Heart left ventricle (tissue), 16 donors: Measurements from ENCODE around the gene SSBP3. TPM values are rescaled to one million over a fixed set of nuclear protein-coding genes. Genes with fewer than 3 reads are reported as not detected.

ENCODE experiments used
- ATAC-seq, 4 donors: fragments of 200-7000 bp; cut with Tn5 transposase; one replicate each; pipeline ENCODE4 v1.9.1; 2020 to 2022; ENCODE audit warnings: moderate library complexity in 4 of 4, mild to moderate bottlenecking in 3 of 4, moderate number of reproducible peaks in 1 of 4
- DNase-seq, 5 donors: peaks; one replicate each; pipeline ENCODE4 v3.0.0-alpha.2; 2020
- H3K27ac ChIP-seq, 12 donors: fragments of 200-600 bp; sonication (generic) in 4 of 12; one replicate each; pipeline versions ENCODE4 v1.5.0 to v1.8.0; 2016 to 2022; ENCODE audit warnings: mild to moderate bottlenecking in 2 of 12
- H3K27me3 ChIP-seq, 9 donors: fragments of 200-600 bp; sonication (generic) in 2 of 9; one replicate each; pipeline versions ENCODE4 v1.5.1 to v1.8.0; 2016 to 2022; ENCODE audit warnings: mild to moderate bottlenecking in 3 of 9
- H3K36me3 ChIP-seq, 9 donors: fragments of 200-600 bp; sonication (generic) in 2 of 9; one replicate each; pipeline versions ENCODE4 v1.5.0 to v1.8.0; 2018 to 2022; ENCODE audit warnings: mild to moderate bottlenecking in 2 of 9
- H3K4me1 ChIP-seq, 12 donors: fragments of 200-600 bp; sonication (generic) in 4 of 12; one replicate each; pipeline versions ENCODE4 v1.5.0 to v1.8.0; 2016 to 2022; ENCODE audit warnings: mild to moderate bottlenecking in 3 of 12
- H3K4me3 ChIP-seq, 12 donors: fragments of 200-600 bp; sonication (generic) in 4 of 12; one replicate each; pipeline versions ENCODE4 v1.5.0 to v1.8.0; 2017 to 2022; ENCODE audit warnings: mild to moderate bottlenecking in 9 of 12, moderate library complexity in 4 of 12
- H3K9me3 ChIP-seq, 12 donors: fragments of 200-600 bp; sonication (generic) in 4 of 12; one replicate each; pipeline versions ENCODE4 v1.5.0 to v1.8.0; 2016 to 2022; ENCODE audit warnings: mild to moderate bottlenecking in 1 of 12
- POLR2A ChIP-seq, 2 donors: fragments of 450-650 bp; IDR thresholded peaks; one replicate each; pipeline ENCODE4 v1.6.1; 2017; ENCODE audit warnings: antibody characterized with exemption in 2 of 2, mild to moderate bottlenecking in 2 of 2, moderate library complexity in 2 of 2
- WGBS, 4 donors: extraction: QIAGEN DNeasy Blood & Tissue Kit in 2 of 4; methylation state at CpG; one replicate each; pipeline versions ENCODE4 v1.1.5 to v1.1.7; 2013 to 2018; 5-methylcytosine and 5-hydroxymethylcytosine counted together
- intact Hi-C, 10 donors: fragments of 100-400 bp; cut with DNase I; formaldehyde crosslinking; loops; one replicate each; pipeline versions ENCODE4 v1.11.1 to v1.14.2; 2022
- polyA plus RNA-seq, 2 donors: library from polyadenylated mRNA; stranded (reverse); fragments of 200-250 nt; gene quantifications; one replicate each; pipeline ENCODE4 v1.2.3, GENCODE V29; 2013
- total RNA-seq, 9 donors: library from RNA; depleted of rRNA in 2 of 9; stranded (reverse); fragments of >200 nt in 2 of 9; fragmentation: NEBNext Ultra II Directional in 3 of 9; extraction: Animal tissue kit (Norgen Biotek cat#: 25700) in 3 of 9; gene quantifications; one replicate each; pipeline versions ENCODE4 v1.1.0 to v1.2.4, GENCODE V29; 2016 to 2023
- TF ChIP-seq, protein P1 (sequence below), 12 donors: fragments of 200-600 bp; sonication (generic) in 4 of 12; IDR thresholded peaks; one replicate each; pipeline versions ENCODE4 v1.5.0 to v1.8.0; 2018 to 2022; ENCODE audit warnings: antibody characterized with exemption in 12 of 12, mild to moderate bottlenecking in 5 of 12
- donor health status: ischemic (EF 13 %, LVEDD 7.1; RV severe dilation, severe dysfunction).
- donor health status: healthy with polysubstance abuse.
- donor health status: DM: no; HTN: yes; CAD: no.
- donor health status: DM: no; HTN: no; CAD: no.
- donor health status: ischemic (EF 25% LVEDD 6.9; RV normal size, moderate dysfunction).
- donor health status: ischemic (EF 25% LVEDD 5.7; RV mildly dilated, moderate dysfunction).
- donor health status: healthy.
- donor health status: DM: yes; HTN: yes; CAD: no.
- donor health status: ischemic (EF 35%, LVEDD 5.7; RV mildly dilated, moderate dysfunction).
- donor health status: nonischemic (EF 11% LVEDD 7.7; RV severe dilation, severe dysfunction).
- donor health status: DM: yes; HTN: yes; CAD: no.
- donor health status: PGD.
- donor health status: ischemic (EF 29% LVEDD 5.4; RV normal size, mild dysfunction).
- donor health status: nonischemic (EF 23%, LVEDD 6.1; RV moderate dilation, normal function).

Gene SSBP3
- total and polyA plus RNA-seq, 11 donors = 20.8 to 61.8 (median 48.1) TPM

- intact Hi-C loops = loop anchor here in 2 of 10 donors (1.0 to 2.0 kb wide), 2 partner anchors 17 to 18 kb away; no protein-coding TSS in a partner anchor
- H3K9me3 ChIP-seq = no peaks in the 10 kb centered on the region
- peak; percentile 51 to 76 (median 71) for ATAC-seq
- DNase-seq = peak; percentile 70 to 78 (median 77)
- peaks cover 0 to 80% (median 60%) of the 10 kb centered on the region in 12 donors for H3K4me1 ChIP-seq
- TF ChIP-seq, protein P1, sequence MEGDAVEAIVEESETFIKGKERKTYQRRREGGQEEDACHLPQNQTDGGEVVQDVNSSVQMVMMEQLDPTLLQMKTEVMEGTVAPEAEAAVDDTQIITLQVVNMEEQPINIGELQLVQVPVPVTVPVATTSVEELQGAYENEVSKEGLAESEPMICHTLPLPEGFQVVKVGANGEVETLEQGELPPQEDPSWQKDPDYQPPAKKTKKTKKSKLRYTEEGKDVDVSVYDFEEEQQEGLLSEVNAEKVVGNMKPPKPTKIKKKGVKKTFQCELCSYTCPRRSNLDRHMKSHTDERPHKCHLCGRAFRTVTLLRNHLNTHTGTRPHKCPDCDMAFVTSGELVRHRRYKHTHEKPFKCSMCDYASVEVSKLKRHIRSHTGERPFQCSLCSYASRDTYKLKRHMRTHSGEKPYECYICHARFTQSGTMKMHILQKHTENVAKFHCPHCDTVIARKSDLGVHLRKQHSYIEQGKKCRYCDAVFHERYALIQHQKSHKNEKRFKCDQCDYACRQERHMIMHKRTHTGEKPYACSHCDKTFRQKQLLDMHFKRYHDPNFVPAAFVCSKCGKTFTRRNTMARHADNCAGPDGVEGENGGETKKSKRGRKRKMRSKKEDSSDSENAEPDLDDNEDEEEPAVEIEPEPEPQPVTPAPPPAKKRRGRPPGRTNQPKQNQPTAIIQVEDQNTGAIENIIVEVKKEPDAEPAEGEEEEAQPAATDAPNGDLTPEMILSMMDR (IDR thresholded peaks at IDR 0.05) = no peak
- TF ChIP-seq POLR2A (IDR thresholded peaks at IDR 0.05) = no peak
- peaks cover 0 to 15% (median 0%) of the 10 kb centered on the region in 9 donors for H3K36me3 ChIP-seq
- no peaks in the 10 kb centered on the region for H3K27me3 ChIP-seq
- 54 to 63% (median 59%) methylated on average over 17 to 23 of the region's 23 CpGs for WGBS, 4 donors
- peak overlapping the region in 11 of 12 donors; percentile 17 to 85 (median 62) for H3K27ac ChIP-seq
- H3K4me3 ChIP-seq = peak overlapping the region in 2 of 12 donors; percentile 6 to 24
These were observed 26.5 kb downstream of the SSBP3 start for GRCh38 chr1:54379555-54380289.

GRCh38 chr1:54378874-54379554 lies 27.2 kb downstream of the SSBP3 start:
- H3K27me3 ChIP-seq = no peaks in the 10 kb centered on the region
- peaks cover 0 to 80% (median 58%) of the 10 kb centered on the region in 12 donors for H3K4me1 ChIP-seq
- no peak for ATAC-seq
- H3K4me3 ChIP-seq = no peak overlapping the region
- peaks cover 0 to 15% (median 0%) of the 10 kb centered on the region in 9 donors for H3K36me3 ChIP-seq
- WGBS, 4 donors = 71 to 83% (median 79%) methylated on average over 16 of the region's 16 CpGs
- intact Hi-C loops = loop anchor here in 1 of 10 donors (2.0 kb wide), 1 partner anchor 18 kb away; no protein-coding TSS in a partner anchor
- H3K27ac ChIP-seq = peak overlapping the region in 9 of 12 donors; percentile 21 to 85 (median 69)
- no peak for TF ChIP-seq POLR2A (IDR thresholded peaks at IDR 0.05)
- TF ChIP-seq, protein P1 (IDR thresholded peaks at IDR 0.05) = no peak
- DNase-seq = no peak
- H3K9me3 ChIP-seq = no peaks in the 10 kb centered on the region

DNA sequence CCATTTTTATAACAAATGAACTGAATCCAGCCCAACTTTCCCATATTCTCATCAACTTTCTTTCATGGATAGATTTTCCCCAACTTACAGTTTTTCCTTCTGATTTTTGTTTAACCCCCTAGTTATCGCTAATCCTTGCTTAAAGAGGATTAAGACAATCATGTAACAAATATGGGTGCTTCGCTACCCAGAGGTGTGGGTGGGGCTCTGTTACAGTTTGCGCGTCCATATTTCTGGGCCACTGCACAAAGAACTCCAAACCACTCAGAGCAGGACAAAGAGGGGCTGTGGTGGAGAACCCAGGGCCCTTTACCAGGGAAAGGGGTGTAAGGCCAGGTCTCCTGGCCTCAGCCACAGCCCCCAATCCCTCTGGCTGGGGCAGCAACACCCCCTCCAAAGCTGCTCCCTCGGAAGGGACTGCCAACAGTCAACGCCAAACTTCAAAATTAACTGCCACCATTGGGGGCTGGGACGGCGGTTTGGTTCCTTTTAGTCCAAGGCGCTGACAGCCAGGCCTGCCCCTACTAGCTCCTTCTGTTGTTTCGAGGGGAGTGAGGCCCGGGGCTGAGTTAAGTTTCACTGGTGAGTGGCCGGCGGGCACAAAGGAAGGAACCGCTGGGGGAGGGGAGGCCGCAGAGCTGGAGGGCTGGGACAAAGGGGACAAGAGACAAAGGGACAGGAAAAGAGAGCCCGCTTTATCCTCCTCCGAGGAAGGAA lies 27.9 kb downstream of the SSBP3 start:
- TF ChIP-seq, protein P1 (IDR thresholded peaks at IDR 0.05) = no peak
- no peak for TF ChIP-seq POLR2A (IDR thresholded peaks at IDR 0.05)
- H3K27ac ChIP-seq = peak overlapping the region in 7 of 12 donors; percentile 21 to 85 (median 47)

More for the DNA sequence above, 27.9 kb downstream of the SSBP3 start:
- WGBS, 4 donors = 41 to 61% (median 55%) methylated on average over 17 of the region's 17 CpGs
- Histone ChIP-seq H3K4me3 (no peak overlapping the region), H3K4me1 (peaks cover 0 to 79% (median 61%) of the 10 kb centered on the region in 12 donors), H3K9me3 (no peaks in the 10 kb centered on the region), H3K36me3 (peaks cover 0 to 15% (median 0%) of the 10 kb centered on the region in 9 donors), H3K27me3 (no peaks in the 10 kb centered on the region)
- no peak for ATAC-seq
- intact Hi-C loops = loop anchor here in 1 of 10 donors (2.0 kb wide), 1 partner anchor 18 kb away; no protein-coding TSS in a partner anchor
- no peak for DNase-seq
